ENCODE data around the gene ADPRHL1. TPM values are rescaled to one million over a fixed set of nuclear protein-coding genes. Genes with fewer than 3 reads are reported as not detected.

The ADPRHL1 gene
- polyA plus RNA-seq, 4 donors: 3.0 to 7.2 (median 4.6) TPM

GRCh38 chr13:113468029-113468428, 14.7 kb upstream of the ADPRHL1 start:
- Histone ChIP-seq H3K27ac (ENCODE audit: low read depth in 1 of 3, low read length in 2 of 3) (no peak overlapping the region), H3K27me3 (ENCODE audit: control insufficient read depth in 3 of 3, insufficient read depth in 3 of 3, low read length in 3 of 3) (no peaks in the 10 kb centered on the region), H3K9me3 (ENCODE audit: control insufficient read depth in 2 of 2, insufficient read depth in 1 of 2, low read depth in 1 of 2, low read length in 1 of 2) (no peaks in the 10 kb centered on the region), H3K36me3 (ENCODE audit: control insufficient read depth in 3 of 3, insufficient read depth in 2 of 3, low read depth in 1 of 3, low read length in 3 of 3) (peaks cover 2 to 31% (median 6%) of the 10 kb centered on the region in 3 donors), H3K4me1 (ENCODE audit: control insufficient read depth in 3 of 3, insufficient read depth in 2 of 3, low read depth in 1 of 3, low read length in 2 of 3) (no peaks in the 10 kb centered on the region), H3K4me3 (ENCODE audit: low read depth in 1 of 3, low read length in 3 of 3) (no peak overlapping the region)
- 88 to 91% (median 90%) methylated on average over 7 of the region's 7 CpGs for WGBS, 3 donors
- FAIRE-seq: no peak
- DNase-seq: no peak

- Histone ChIP-seq H3K36me3 (ENCODE audit: control insufficient read depth in 3 of 3, insufficient read depth in 2 of 3, low read depth in 1 of 3, low read length in 3 of 3) (peaks cover 2 to 18% (median 5%) of the 10 kb centered on the region in 3 donors), H3K27me3 (ENCODE audit: control insufficient read depth in 3 of 3, insufficient read depth in 3 of 3, low read length in 3 of 3) (no peaks in the 10 kb centered on the region), H3K9me3 (ENCODE audit: control insufficient read depth in 2 of 2, insufficient read depth in 1 of 2, low read depth in 1 of 2, low read length in 1 of 2) (no peaks in the 10 kb centered on the region), H3K27ac (ENCODE audit: low read depth in 1 of 3, low read length in 2 of 3) (no peak overlapping the region), H3K4me3 (ENCODE audit: low read depth in 1 of 3, low read length in 3 of 3) (no peak overlapping the region), H3K4me1 (ENCODE audit: control insufficient read depth in 3 of 3, insufficient read depth in 2 of 3, low read depth in 1 of 3, low read length in 2 of 3) (no peaks in the 10 kb centered on the region)
- DNase-seq: no peak
- FAIRE-seq: no peak
- WGBS, 3 donors: 88 to 100% (median 89%) methylated on average over 3 of the region's 3 CpGs
Measured at GRCh38 chr13:113466383-113466782, 13.1 kb upstream of the ADPRHL1 start.

GRCh38 chr13:113465300-113465699, 12.0 kb upstream of the ADPRHL1 start:
- 58 to 83% (median 74%) methylated on average over 4 of the region's 4 CpGs for WGBS, 3 donors
- no peaks in the 10 kb centered on the region for H3K9me3 ChIP-seq (ENCODE audit: control insufficient read depth in 2 of 2, insufficient read depth in 1 of 2, low read depth in 1 of 2, low read length in 1 of 2)
- H3K36me3 ChIP-seq (ENCODE audit: control insufficient read depth in 3 of 3, insufficient read depth in 2 of 3, low read depth in 1 of 3, low read length in 3 of 3): peaks cover 5 to 24% (median 7%) of the 10 kb centered on the region in 3 donors
- no peak overlapping the region for H3K27ac ChIP-seq (ENCODE audit: low read depth in 1 of 3, low read length in 2 of 3)
- FAIRE-seq: no peak
- no peaks in the 10 kb centered on the region for H3K27me3 ChIP-seq (ENCODE audit: control insufficient read depth in 3 of 3, insufficient read depth in 3 of 3, low read length in 3 of 3)
- no peaks in the 10 kb centered on the region for H3K4me1 ChIP-seq (ENCODE audit: control insufficient read depth in 3 of 3, insufficient read depth in 2 of 3, low read depth in 1 of 3, low read length in 2 of 3)
- no peak overlapping the region for H3K4me3 ChIP-seq (ENCODE audit: low read depth in 1 of 3, low read length in 3 of 3)
- no peak for DNase-seq

GRCh38 chr13:113464476-113464875, 11.2 kb upstream of the ADPRHL1 start:
- Histone ChIP-seq H3K4me1 (ENCODE audit: control insufficient read depth in 3 of 3, insufficient read depth in 2 of 3, low read depth in 1 of 3, low read length in 2 of 3) (no peaks in the 10 kb centered on the region), H3K4me3 (ENCODE audit: low read depth in 1 of 3, low read length in 3 of 3) (no peak overlapping the region), H3K27ac (ENCODE audit: low read depth in 1 of 3, low read length in 2 of 3) (no peak overlapping the region), H3K27me3 (ENCODE audit: control insufficient read depth in 3 of 3, insufficient read depth in 3 of 3, low read length in 3 of 3) (no peaks in the 10 kb centered on the region), H3K36me3 (ENCODE audit: control insufficient read depth in 3 of 3, insufficient read depth in 2 of 3, low read depth in 1 of 3, low read length in 3 of 3) (peaks cover 5 to 27% (median 10%) of the 10 kb centered on the region in 3 donors), H3K9me3 (ENCODE audit: control insufficient read depth in 2 of 2, insufficient read depth in 1 of 2, low read depth in 1 of 2, low read length in 1 of 2) (no peaks in the 10 kb centered on the region)
- 90 to 97% (median 91%) methylated on average over 16 of the region's 16 CpGs for WGBS, 3 donors
- DNase-seq: no peak
- no peak for FAIRE-seq

- no peaks in the 10 kb centered on the region for H3K4me1 ChIP-seq (ENCODE audit: control insufficient read depth in 3 of 3, insufficient read depth in 2 of 3, low read depth in 1 of 3, low read length in 2 of 3)
- no peaks in the 10 kb centered on the region for H3K27me3 ChIP-seq (ENCODE audit: control insufficient read depth in 3 of 3, insufficient read depth in 3 of 3, low read length in 3 of 3)
- H3K9me3 ChIP-seq (ENCODE audit: control insufficient read depth in 2 of 2, insufficient read depth in 1 of 2, low read depth in 1 of 2, low read length in 1 of 2): no peaks in the 10 kb centered on the region
- H3K36me3 ChIP-seq (ENCODE audit: control insufficient read depth in 3 of 3, insufficient read depth in 2 of 3, low read depth in 1 of 3, low read length in 3 of 3): peaks cover 2 to 43% (median 12%) of the 10 kb centered on the region in 3 donors
- no peak for FAIRE-seq
- H3K4me3 ChIP-seq (ENCODE audit: low read depth in 1 of 3, low read length in 3 of 3): no peak overlapping the region
- no peak overlapping the region for H3K27ac ChIP-seq (ENCODE audit: low read depth in 1 of 3, low read length in 2 of 3)
- DNase-seq: no peak
- WGBS, 3 donors: 88 to 89% (median 89%) methylated on average over 12 of the region's 12 CpGs
Measured at GRCh38 chr13:113461022-113461751, 7.9 kb upstream of the ADPRHL1 start.

GRCh38 chr13:113460599-113460998, 7.3 kb upstream of the ADPRHL1 start:
- Histone ChIP-seq H3K27ac (ENCODE audit: low read depth in 1 of 3, low read length in 2 of 3) (no peak overlapping the region), H3K4me3 (ENCODE audit: low read depth in 1 of 3, low read length in 3 of 3) (no peak overlapping the region), H3K27me3 (ENCODE audit: control insufficient read depth in 3 of 3, insufficient read depth in 3 of 3, low read length in 3 of 3) (no peaks in the 10 kb centered on the region), H3K4me1 (ENCODE audit: control insufficient read depth in 3 of 3, insufficient read depth in 2 of 3, low read depth in 1 of 3, low read length in 2 of 3) (no peaks in the 10 kb centered on the region), H3K9me3 (ENCODE audit: control insufficient read depth in 2 of 2, insufficient read depth in 1 of 2, low read depth in 1 of 2, low read length in 1 of 2) (no peaks in the 10 kb centered on the region), H3K36me3 (ENCODE audit: control insufficient read depth in 3 of 3, insufficient read depth in 2 of 3, low read depth in 1 of 3, low read length in 3 of 3) (peaks cover 2 to 42% (median 12%) of the 10 kb centered on the region in 3 donors)
- FAIRE-seq: no peak
- 97% methylated on average over 14 of the region's 14 CpGs for WGBS, 3 donors
- DNase-seq: no peak

- DNase-seq (no peak), FAIRE-seq (no peak)
- H3K36me3 ChIP-seq (ENCODE audit: control insufficient read depth in 3 of 3, insufficient read depth in 2 of 3, low read depth in 1 of 3, low read length in 3 of 3): peaks cover 2 to 47% (median 15%) of the 10 kb centered on the region in 3 donors
- no peak overlapping the region for H3K4me3 ChIP-seq (ENCODE audit: low read depth in 1 of 3, low read length in 3 of 3)
- no peak overlapping the region for H3K27ac ChIP-seq (ENCODE audit: low read depth in 1 of 3, low read length in 2 of 3)
- H3K4me1 ChIP-seq (ENCODE audit: control insufficient read depth in 3 of 3, insufficient read depth in 2 of 3, low read depth in 1 of 3, low read length in 2 of 3): no peaks in the 10 kb centered on the region
- WGBS, 3 donors: 90 to 94% (median 93%) methylated on average over 14 of the region's 14 CpGs
- no peaks in the 10 kb centered on the region for H3K9me3 ChIP-seq (ENCODE audit: control insufficient read depth in 2 of 2, insufficient read depth in 1 of 2, low read depth in 1 of 2, low read length in 1 of 2)
- H3K27me3 ChIP-seq (ENCODE audit: control insufficient read depth in 3 of 3, insufficient read depth in 3 of 3, low read length in 3 of 3): no peaks in the 10 kb centered on the region
Measured at GRCh38 chr13:113460064-113460555, 6.8 kb upstream of the ADPRHL1 start.

GRCh38 chr13:113458253-113459065, 5.2 kb upstream of the ADPRHL1 start:
- H3K36me3 ChIP-seq (ENCODE audit: control insufficient read depth in 3 of 3, insufficient read depth in 2 of 3, low read depth in 1 of 3, low read length in 3 of 3): peaks cover 5 to 50% (median 16%) of the 10 kb centered on the region in 3 donors
- H3K27me3 ChIP-seq (ENCODE audit: control insufficient read depth in 3 of 3, insufficient read depth in 3 of 3, low read length in 3 of 3): no peaks in the 10 kb centered on the region
- H3K4me3 ChIP-seq (ENCODE audit: low read depth in 1 of 3, low read length in 3 of 3): no peak overlapping the region
- no peaks in the 10 kb centered on the region for H3K4me1 ChIP-seq (ENCODE audit: control insufficient read depth in 3 of 3, insufficient read depth in 2 of 3, low read depth in 1 of 3, low read length in 2 of 3)
- FAIRE-seq: no peak
- 76 to 91% (median 91%) methylated on average over 23 of the region's 23 CpGs for WGBS, 3 donors
- H3K9me3 ChIP-seq (ENCODE audit: control insufficient read depth in 2 of 2, insufficient read depth in 1 of 2, low read depth in 1 of 2, low read length in 1 of 2): no peaks in the 10 kb centered on the region
- no peak overlapping the region for H3K27ac ChIP-seq (ENCODE audit: low read depth in 1 of 3, low read length in 2 of 3)
- DNase-seq: peak in 1 of 2 donors; percentile 26

Data from small intestine (tissue), 7 donors.